OCI-LY1 (cell line): ENCODE measurements around the gene CD82.

Experiments
- CTCF ChIP-seq: fragments of 200-600 bp; sonication (generic), shearing (Covaris generic); IDR thresholded peaks from 2 replicates; pipeline ENCODE4 v1.5.1; 2017; ENCODE audit warnings: mild to moderate bottlenecking, antibody characterized with exemption, low read length, moderate library complexity, mixed read lengths
- EZH2 ChIP-seq: fragments of 200-600 bp; sonication (generic), shearing (Covaris generic); IDR thresholded peaks from 2 replicates; pipeline ENCODE4 v1.8.0; 2017; ENCODE audit warnings: borderline replicate concordance, mixed run types, mild to moderate bottlenecking, antibody characterized with exemption, low read length, moderate library complexity, mixed read lengths

GRCh38 chr11:44601471-44602370, 36.3 kb downstream of the CD82 start:
- TF ChIP-seq CTCF (no peak), EZH2 (no peak)
